Activated naive CD8-positive, alpha-beta T cell (primary cell): ENCODE data around the gene POLRMT.
"Not testable (repeated sequence)": the region's sequence is repeated elsewhere in the genome, so short reads cannot be mapped to it uniquely, and the experiment has no call there.

Experiments
- H3K27ac Mint-ChIP-seq: one replicate; pipeline ENCODE4 v1.8.0; 2021; ENCODE audit warnings: mixed read lengths
- H3K27me3 Mint-ChIP-seq: one replicate; pipeline ENCODE4 v1.8.0; 2021; ENCODE audit warnings: mixed read lengths
- H3K36me3 Mint-ChIP-seq: one replicate; pipeline ENCODE4 v1.8.0; 2021; ENCODE audit warnings: mixed read lengths
- H3K4me1 Mint-ChIP-seq: one replicate; pipeline ENCODE4 v1.8.0; 2021; ENCODE audit warnings: low read depth, mixed read lengths
- H3K4me3 Mint-ChIP-seq: one replicate; pipeline ENCODE4 v1.8.0; 2021; ENCODE audit warnings: mild to moderate bottlenecking, mixed read lengths
- H3K9me3 Mint-ChIP-seq: one replicate; pipeline ENCODE4 v1.8.0; 2021; ENCODE audit warnings: low read depth, mixed read lengths

POLRMT gene

DNA sequence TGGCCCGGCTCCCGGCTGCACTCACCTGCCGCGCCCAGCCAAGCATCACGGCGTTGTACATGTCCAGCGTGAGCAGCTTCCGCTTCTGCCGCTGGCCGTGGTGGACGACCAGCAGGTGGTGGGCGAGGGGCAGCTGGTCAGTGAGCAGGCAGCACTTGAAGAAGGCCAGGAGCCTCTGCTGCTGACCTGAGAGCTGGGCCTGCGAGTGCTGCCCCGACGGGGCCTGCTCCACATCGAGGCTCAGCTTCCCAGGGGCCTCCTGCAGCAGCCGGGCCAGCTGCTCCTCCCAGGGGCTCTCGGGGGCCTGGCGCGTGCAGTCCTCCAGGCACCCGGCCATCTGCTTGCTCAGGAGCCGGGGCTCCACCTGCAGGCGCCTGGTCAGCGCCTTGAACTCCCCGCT, 3.8 kb downstream of the POLRMT start:
- H3K27me3 Mint-ChIP-seq, H3K4me3 Mint-ChIP-seq, H3K9me3 Mint-ChIP-seq, H3K27ac Mint-ChIP-seq, H3K36me3 Mint-ChIP-seq: not testable (repeated sequence)
- peaks cover 33% of the 10 kb centered on the region for H3K4me1 Mint-ChIP-seq

DNA sequence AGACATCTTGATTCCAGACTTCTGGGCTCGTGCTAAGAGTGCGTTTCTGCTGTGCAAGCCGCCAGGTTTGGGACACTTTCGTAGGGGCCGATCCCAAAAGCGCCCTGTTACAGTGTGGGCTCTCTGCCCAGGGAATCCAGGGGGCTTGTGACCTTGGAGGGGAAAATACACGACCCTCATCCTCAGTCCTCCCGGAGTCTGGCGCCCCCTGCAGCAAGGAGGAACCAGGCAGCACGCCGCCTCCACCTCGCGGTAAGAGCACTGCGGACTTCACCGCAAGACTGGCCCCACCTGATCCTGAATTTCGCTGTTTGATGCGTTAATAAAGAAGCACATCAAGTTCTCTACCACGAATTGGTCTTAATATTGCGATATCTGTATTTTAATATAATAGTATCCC, 5.2 kb downstream of the POLRMT start:
- peaks cover 4% of the 10 kb centered on the region for H3K36me3 Mint-ChIP-seq
- peaks cover 24% of the 10 kb centered on the region for H3K4me1 Mint-ChIP-seq
- no peaks in the 10 kb centered on the region for H3K27me3 Mint-ChIP-seq
- no peak overlapping the region for H3K27ac Mint-ChIP-seq
- no peaks in the 10 kb centered on the region for H3K9me3 Mint-ChIP-seq
- H3K4me3 Mint-ChIP-seq: no peak overlapping the region

DNA sequence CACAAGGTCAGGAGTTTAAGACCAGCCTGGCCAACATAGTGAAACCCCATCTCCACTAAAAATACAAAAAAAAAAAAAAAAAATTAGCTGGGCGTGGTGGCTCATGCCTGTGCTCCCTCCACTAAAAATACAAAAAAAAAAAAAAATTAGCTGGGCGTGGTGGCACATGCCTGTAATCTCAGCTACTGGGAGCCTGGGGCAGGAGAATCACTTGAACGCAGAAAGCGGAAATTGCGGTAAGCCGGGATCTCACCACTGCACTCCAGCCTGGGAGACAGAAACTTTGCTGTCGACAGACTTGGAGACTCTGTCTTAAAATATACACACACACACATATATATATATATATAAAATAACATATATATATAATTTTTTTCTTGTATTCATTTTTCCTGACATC, 6.8 kb downstream of the POLRMT start:
- not testable (repeated sequence) for H3K27ac Mint-ChIP-seq, H3K9me3 Mint-ChIP-seq, H3K36me3 Mint-ChIP-seq, H3K4me3 Mint-ChIP-seq, H3K27me3 Mint-ChIP-seq
- H3K4me1 Mint-ChIP-seq: peaks cover 19% of the 10 kb centered on the region

- no peaks in the 10 kb centered on the region for H3K9me3 Mint-ChIP-seq
- H3K4me1 Mint-ChIP-seq: peaks cover 10% of the 10 kb centered on the region
- no peak overlapping the region for H3K27ac Mint-ChIP-seq
- no peaks in the 10 kb centered on the region for H3K27me3 Mint-ChIP-seq
- no peak overlapping the region for H3K4me3 Mint-ChIP-seq
- H3K36me3 Mint-ChIP-seq: peaks cover 4% of the 10 kb centered on the region
Measured at GRCh38 chr19:625257-625656, 8.1 kb downstream of the POLRMT start.

DNA sequence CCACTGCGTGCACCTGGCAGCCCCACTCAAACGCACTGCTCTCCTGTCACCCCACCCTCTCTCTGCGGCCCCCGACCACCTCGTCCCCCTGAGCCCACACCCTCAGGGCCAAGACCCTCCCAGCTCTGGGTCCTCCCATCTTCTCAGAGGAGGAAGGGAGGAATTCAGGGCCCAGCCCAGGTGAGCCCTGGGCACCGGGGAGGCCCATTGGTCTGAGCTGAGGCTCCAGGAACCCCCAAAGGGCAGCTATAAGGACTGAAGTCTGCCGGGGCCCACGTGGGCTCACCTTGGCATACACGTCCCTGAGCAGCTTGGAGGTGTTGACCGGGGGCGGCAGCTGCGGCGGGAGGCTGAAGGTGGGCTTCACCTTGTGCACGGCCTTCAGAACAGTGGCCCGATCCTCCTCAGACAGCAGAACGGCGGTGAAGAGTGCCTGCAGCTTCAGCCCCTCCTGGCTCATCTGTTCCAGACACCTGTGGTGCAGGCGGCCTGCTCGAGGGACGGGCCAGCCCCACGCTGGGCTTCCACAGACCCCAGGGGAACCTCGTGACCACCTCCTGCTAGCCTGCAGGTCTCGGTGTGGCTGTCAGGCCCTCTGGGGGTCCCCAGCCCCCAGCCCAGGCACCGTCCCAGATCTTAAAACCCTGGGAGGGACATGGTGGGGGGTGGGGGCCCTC, 8.8 kb downstream of the POLRMT start:
- Mint-ChIP-seq H3K27ac (no peak overlapping the region), H3K36me3 (peaks cover 4% of the 10 kb centered on the region), H3K9me3 (no peaks in the 10 kb centered on the region), H3K27me3 (no peaks in the 10 kb centered on the region), H3K4me3 (no peak overlapping the region), H3K4me1 (peaks cover 5% of the 10 kb centered on the region)

- H3K4me1 Mint-ChIP-seq: peaks cover 4% of the 10 kb centered on the region
- no peaks in the 10 kb centered on the region for H3K27me3 Mint-ChIP-seq
- no peaks in the 10 kb centered on the region for H3K9me3 Mint-ChIP-seq
- H3K4me3 Mint-ChIP-seq: no peak overlapping the region
- H3K36me3 Mint-ChIP-seq: peaks cover 2% of the 10 kb centered on the region
- H3K27ac Mint-ChIP-seq: no peak overlapping the region
Measured at GRCh38 chr19:623974-624373, 9.4 kb downstream of the POLRMT start.

GRCh38 chr19:623175-623916, 10.0 kb downstream of the POLRMT start:
- Mint-ChIP-seq H3K27ac (no peak overlapping the region), H3K9me3 (no peaks in the 10 kb centered on the region), H3K4me1 (peaks cover 2% of the 10 kb centered on the region), H3K27me3 (no peaks in the 10 kb centered on the region), H3K36me3 (peaks cover 2% of the 10 kb centered on the region), H3K4me3 (no peak overlapping the region)

DNA sequence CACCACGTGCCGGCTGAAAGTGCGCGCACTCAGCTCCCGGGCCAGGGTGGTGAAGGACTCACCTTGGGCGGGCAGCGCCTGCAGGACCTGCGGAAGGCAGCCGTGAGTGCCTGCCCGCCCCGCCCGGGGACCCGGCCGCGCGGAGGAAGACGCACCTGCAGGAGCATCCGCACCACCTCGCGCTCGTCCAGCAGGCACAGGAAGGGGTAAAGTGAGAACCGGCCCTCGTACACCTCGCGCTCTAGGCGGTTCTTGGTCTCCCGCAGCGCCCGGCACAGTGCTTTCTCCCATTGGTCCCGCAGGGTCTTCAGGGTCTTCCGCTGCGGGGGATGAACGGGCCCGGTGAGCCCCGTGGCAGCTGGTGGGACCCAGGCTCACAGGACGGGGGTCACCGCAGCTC, 10.7 kb downstream of the POLRMT start:
- peaks cover 2% of the 10 kb centered on the region for H3K36me3 Mint-ChIP-seq
- H3K4me3 Mint-ChIP-seq: no peak overlapping the region
- H3K4me1 Mint-ChIP-seq: peaks cover 2% of the 10 kb centered on the region
- no peaks in the 10 kb centered on the region for H3K27me3 Mint-ChIP-seq
- no peak overlapping the region for H3K27ac Mint-ChIP-seq
- no peaks in the 10 kb centered on the region for H3K9me3 Mint-ChIP-seq

DNA sequence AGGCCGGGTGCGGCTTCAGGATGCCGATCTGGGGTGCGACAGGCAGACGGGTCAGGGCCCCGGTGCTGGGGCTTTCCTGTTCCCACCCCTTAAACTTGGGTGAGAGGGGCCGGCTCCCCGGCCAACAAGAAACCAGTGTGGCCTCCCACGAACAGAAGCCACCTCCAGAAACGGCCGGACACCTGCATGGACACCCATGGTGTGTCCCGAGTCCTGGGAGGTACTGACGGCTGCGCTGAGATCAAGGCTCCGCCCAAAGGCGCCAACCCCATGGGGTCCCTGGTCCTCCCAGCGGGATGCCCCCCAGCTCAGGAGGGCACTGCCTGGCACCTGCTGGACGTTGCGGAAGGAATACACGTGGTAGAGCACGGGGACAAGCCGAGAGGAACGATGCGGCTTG, 11.5 kb downstream of the POLRMT start:
- H3K9me3 Mint-ChIP-seq: no peaks in the 10 kb centered on the region
- no peaks in the 10 kb centered on the region for H3K27me3 Mint-ChIP-seq
- no peak overlapping the region for H3K4me3 Mint-ChIP-seq
- H3K27ac Mint-ChIP-seq: no peak overlapping the region
- H3K36me3 Mint-ChIP-seq: peaks cover 2% of the 10 kb centered on the region
- H3K4me1 Mint-ChIP-seq: peaks cover under 1% of the 10 kb centered on the region

DNA sequence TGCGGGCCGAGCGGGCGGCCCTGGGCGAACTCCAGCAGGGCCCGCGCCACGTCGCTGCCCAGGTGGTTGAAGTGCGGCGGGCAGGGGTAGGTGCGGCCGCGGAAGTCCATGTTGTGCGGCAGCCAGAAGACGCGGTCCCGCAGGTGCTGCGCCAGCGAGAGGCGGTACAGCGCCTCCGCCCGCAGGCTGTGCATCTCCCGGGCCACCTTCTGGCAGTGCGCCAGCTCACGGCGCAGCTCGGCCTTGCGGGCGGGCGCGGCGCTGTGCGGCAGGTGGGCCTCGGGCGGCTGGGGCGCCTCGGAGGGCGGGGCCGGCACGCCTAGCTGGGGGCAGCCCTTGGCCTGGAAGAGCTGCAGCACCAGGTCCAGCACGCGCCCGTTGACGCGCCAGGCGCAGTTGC, 12.1 kb downstream of the POLRMT start:
- not testable (repeated sequence) for H3K27ac Mint-ChIP-seq, H3K4me3 Mint-ChIP-seq, H3K36me3 Mint-ChIP-seq, H3K4me1 Mint-ChIP-seq, H3K27me3 Mint-ChIP-seq, H3K9me3 Mint-ChIP-seq

- H3K4me3 Mint-ChIP-seq: no peak overlapping the region
- peaks cover 2% of the 10 kb centered on the region for H3K36me3 Mint-ChIP-seq
- no peaks in the 10 kb centered on the region for H3K27me3 Mint-ChIP-seq
- peaks cover 3% of the 10 kb centered on the region for H3K4me1 Mint-ChIP-seq
- H3K27ac Mint-ChIP-seq: no peak overlapping the region
- no peaks in the 10 kb centered on the region for H3K9me3 Mint-ChIP-seq
Measured at GRCh38 chr19:620166-620862, 13.0 kb downstream of the POLRMT start.

DNA sequence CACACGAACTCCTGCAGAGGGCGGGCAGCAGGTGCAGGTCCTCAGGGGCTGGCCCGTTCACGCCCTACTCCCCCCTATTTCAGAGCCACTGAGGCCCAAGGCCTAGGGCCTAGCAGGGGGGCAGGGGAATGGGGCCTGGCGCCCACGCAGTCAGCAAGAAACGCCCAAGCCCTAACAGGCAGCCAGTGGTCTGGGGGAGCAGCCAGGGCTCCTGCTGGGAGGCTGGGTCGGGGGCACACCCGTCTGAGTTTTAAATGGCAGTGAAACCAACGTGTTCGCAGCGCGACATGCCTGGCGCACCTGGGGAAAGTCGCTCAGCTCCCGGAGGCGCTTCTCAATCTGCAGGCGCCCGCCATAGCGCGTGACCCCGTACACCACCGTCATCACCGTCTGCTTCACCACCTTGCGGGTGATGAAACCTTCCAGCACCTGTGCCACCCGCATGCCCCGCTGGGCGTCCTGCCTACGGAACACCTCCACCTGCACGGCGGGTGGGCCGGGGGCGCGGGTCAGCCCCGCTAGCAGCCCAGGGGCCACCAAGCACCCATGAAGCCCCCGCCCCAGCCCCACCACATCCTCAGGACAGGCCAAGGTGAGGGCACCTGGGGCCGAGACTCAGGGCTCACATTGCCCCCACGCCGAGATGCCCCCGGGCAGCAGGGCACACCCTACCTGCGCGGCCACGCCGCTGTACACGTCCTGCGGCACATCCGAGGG, 13.9 kb downstream of the POLRMT start:
- Mint-ChIP-seq H3K36me3 (peaks cover 2% of the 10 kb centered on the region), H3K27me3 (no peaks in the 10 kb centered on the region), H3K4me3 (no peak overlapping the region), H3K9me3 (no peaks in the 10 kb centered on the region), H3K4me1 (peaks cover 3% of the 10 kb centered on the region), H3K27ac (no peak overlapping the region)

DNA sequence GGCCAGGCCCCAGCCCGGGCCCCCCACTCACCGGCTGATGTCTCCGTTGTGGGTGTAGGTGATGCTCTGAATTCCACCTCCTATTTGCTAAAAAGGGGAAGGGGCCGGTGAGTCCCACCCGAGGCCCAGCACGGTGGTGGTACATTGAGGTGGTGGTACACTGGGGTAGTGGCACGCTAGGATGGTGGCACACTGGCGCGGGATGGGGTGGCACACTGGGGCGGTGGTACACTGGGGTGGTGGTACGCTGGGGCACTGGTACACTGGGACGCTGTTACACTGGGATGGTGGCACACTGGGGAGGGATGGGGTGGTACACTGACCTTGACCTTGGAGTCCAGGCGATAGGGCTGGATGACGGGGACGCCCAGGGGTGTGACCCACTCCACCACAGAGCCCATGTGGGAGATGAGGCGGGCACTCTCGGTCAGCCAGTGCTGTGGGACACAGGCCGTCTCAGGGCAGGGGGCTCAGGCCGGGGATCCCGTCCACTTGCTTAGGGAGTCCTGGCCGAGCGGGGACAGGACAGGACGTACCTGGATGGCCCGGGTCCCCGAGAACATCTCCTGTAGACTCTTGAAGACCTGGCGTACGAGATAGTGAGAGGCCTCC, 14.6 kb downstream of the POLRMT start:
- Mint-ChIP-seq H3K4me3 (no peak overlapping the region), H3K27ac (no peak overlapping the region), H3K9me3 (no peaks in the 10 kb centered on the region), H3K27me3 (no peaks in the 10 kb centered on the region), H3K36me3 (peaks cover 2% of the 10 kb centered on the region), H3K4me1 (peaks cover 3% of the 10 kb centered on the region)

GRCh38 chr19:618247-618619, 15.1 kb downstream of the POLRMT start:
- Mint-ChIP-seq H3K27ac (no peak overlapping the region), H3K9me3 (no peaks in the 10 kb centered on the region), H3K4me3 (no peak overlapping the region), H3K27me3 (no peaks in the 10 kb centered on the region), H3K4me1 (peaks cover 3% of the 10 kb centered on the region), H3K36me3 (peaks cover 2% of the 10 kb centered on the region)
